C4-2B (cell line): Measurements from ENCODE around the gene MBOAT1.

ENCODE experiments used
- ZFX ChIP-seq: fragments of 450-650 bp; IDR thresholded peaks from 2 replicates; pipeline ENCODE4 v1.6.1; 2017
- TF ChIP-seq, protein P1 (sequence below): fragments of 450-650 bp; conservative IDR thresholded peaks from 2 replicates; pipeline ENCODE4 v1.5.1; 2017; ENCODE audit warnings: mild to moderate bottlenecking

DNA sequence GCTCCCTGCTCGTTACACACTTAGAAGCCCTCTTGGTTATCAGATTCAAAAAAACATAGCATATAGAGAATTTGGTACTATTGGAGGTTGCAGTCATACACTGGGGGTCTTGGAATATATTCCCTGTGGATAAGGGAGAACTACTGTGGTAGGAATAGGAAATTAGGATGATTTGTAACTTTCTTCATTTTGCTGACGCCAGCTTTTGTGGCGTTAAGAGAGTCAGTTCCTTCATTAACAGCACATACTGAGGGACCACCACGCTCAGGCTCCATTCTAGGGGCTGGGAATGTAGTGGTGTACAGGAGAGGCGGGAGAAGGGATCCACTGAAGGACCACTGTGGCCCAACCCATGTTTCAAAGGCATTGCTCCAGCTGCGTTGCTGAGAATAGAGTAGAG, 140.3 kb downstream of the MBOAT1 start:
- TF ChIP-seq, protein P1, sequence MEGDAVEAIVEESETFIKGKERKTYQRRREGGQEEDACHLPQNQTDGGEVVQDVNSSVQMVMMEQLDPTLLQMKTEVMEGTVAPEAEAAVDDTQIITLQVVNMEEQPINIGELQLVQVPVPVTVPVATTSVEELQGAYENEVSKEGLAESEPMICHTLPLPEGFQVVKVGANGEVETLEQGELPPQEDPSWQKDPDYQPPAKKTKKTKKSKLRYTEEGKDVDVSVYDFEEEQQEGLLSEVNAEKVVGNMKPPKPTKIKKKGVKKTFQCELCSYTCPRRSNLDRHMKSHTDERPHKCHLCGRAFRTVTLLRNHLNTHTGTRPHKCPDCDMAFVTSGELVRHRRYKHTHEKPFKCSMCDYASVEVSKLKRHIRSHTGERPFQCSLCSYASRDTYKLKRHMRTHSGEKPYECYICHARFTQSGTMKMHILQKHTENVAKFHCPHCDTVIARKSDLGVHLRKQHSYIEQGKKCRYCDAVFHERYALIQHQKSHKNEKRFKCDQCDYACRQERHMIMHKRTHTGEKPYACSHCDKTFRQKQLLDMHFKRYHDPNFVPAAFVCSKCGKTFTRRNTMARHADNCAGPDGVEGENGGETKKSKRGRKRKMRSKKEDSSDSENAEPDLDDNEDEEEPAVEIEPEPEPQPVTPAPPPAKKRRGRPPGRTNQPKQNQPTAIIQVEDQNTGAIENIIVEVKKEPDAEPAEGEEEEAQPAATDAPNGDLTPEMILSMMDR, result no peak
- no peak for TF ChIP-seq ZFX
